Body of pancreas (tissue), 4 donors: ENCODE results near the gene TRIM47. TPM values are rescaled to one million over a fixed set of nuclear protein-coding genes. Genes with fewer than 3 reads are reported as not detected.

Experiments
- ATAC-seq: fragments of 150-250 bp; one replicate; pipeline ENCODE4 v1.9.1; 2016
- DNase-seq, 4 donors: peaks; one replicate each; pipeline ENCODE4 v3.0.0-alpha.2; 2019
- H3K27ac ChIP-seq, 4 donors: fragments of 200-600 bp; sonication (generic); 1 replicate in 3 of 4; 2 replicates in 1 of 4; pipeline versions ENCODE4 v1.5.1 to v1.6.1; 2016 to 2019; ENCODE audit warnings: mild to moderate bottlenecking in 1 of 4, mixed read lengths in 1 of 4, moderate library complexity in 1 of 4
- H3K27me3 ChIP-seq, 2 donors: fragments of 200-600 bp; sonication (generic); one replicate each; pipeline ENCODE4 v1.6.0; 2016; ENCODE audit warnings: mild to moderate bottlenecking in 1 of 2
- H3K36me3 ChIP-seq, 2 donors: fragments of 200-600 bp; sonication (generic); replicated peaks in 1 of 2; 2 replicates each; pipeline ENCODE4 v1.5.1; 2016; ENCODE audit warnings: low read depth in 2 of 2; ENCODE audit not compliant: insufficient read depth in 1 of 2
- H3K4me1 ChIP-seq: fragments of 200-600 bp; sonication (generic); one replicate; pipeline ENCODE4 v1.6.0; 2016
- H3K4me3 ChIP-seq, 2 donors: fragments of 200-600 bp; sonication (generic); 1 replicate in 1 of 2; 2 replicates in 1 of 2; pipeline ENCODE4 v1.5.1; 2016 to 2019
- H3K9me3 ChIP-seq, 3 donors: fragments of 200-600 bp; sonication (generic); 1 replicate in 2 of 3; 2 replicates in 1 of 3; pipeline ENCODE4 v1.5.1; 2016
- POLR2A ChIP-seq, 3 donors: fragments of 450-650 bp; IDR thresholded peaks; one replicate each; pipeline ENCODE4 v1.6.1; 2016; ENCODE audit warnings: antibody characterized with exemption in 3 of 3, mild to moderate bottlenecking in 2 of 3
- WGBS, 2 donors: methylation state at CpG; one replicate each; pipeline ENCODE4 v1.1.5; 2017; 5-methylcytosine and 5-hydroxymethylcytosine counted together
- intact Hi-C: fragments of 100-400 bp; cut with DNase I; formaldehyde crosslinking; loops from one replicate; pipeline ENCODE4 v1.15.1; 2023
- total RNA-seq, 2 donors: library from RNA; depleted of rRNA; stranded (reverse); fragments of >200 nt; gene quantifications; one replicate each; pipeline ENCODE4 v1.1.0, GENCODE V29; 2016
- TF ChIP-seq, protein P1 (sequence below), 7 experiments: fragments of 450-650 bp in 4 of 7; fragments of 200-600 bp in 3 of 7; sonication (generic) in 3 of 7; IDR thresholded peaks; one replicate each; pipeline ENCODE4 v1.5.1; 2016 to 2019; ENCODE audit warnings: antibody characterized with exemption in 7 of 7

TRIM47 gene
- total RNA-seq, 2 donors from 2014 or later: 39.6 to 41.8 TPM

GRCh38 chr17:75856062-75856756, 22.2 kb downstream of the TRIM47 start:
- peak; percentile 9 for ATAC-seq
- H3K36me3 ChIP-seq: peaks cover 0 to 3% of the 10 kb centered on the region in 2 donors
- intact Hi-C loops: no loop called here
- WGBS, 2 donors: 2 to 4% methylated on average over 13 to 24 of the region's 24 CpGs
- peak overlapping the region; percentile 95 to 99 (median 97) for H3K27ac ChIP-seq
- H3K4me3 ChIP-seq: peak overlapping the region; percentile 57 to 98
- H3K4me1 ChIP-seq: peaks cover 28% of the 10 kb centered on the region
- DNase-seq: peak in 3 of 4 donors; percentile 35 to 54 (median 49)
- no peak for TF ChIP-seq POLR2A (IDR thresholded peaks at IDR 0.05)
- TF ChIP-seq, protein P1, sequence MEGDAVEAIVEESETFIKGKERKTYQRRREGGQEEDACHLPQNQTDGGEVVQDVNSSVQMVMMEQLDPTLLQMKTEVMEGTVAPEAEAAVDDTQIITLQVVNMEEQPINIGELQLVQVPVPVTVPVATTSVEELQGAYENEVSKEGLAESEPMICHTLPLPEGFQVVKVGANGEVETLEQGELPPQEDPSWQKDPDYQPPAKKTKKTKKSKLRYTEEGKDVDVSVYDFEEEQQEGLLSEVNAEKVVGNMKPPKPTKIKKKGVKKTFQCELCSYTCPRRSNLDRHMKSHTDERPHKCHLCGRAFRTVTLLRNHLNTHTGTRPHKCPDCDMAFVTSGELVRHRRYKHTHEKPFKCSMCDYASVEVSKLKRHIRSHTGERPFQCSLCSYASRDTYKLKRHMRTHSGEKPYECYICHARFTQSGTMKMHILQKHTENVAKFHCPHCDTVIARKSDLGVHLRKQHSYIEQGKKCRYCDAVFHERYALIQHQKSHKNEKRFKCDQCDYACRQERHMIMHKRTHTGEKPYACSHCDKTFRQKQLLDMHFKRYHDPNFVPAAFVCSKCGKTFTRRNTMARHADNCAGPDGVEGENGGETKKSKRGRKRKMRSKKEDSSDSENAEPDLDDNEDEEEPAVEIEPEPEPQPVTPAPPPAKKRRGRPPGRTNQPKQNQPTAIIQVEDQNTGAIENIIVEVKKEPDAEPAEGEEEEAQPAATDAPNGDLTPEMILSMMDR (IDR thresholded peaks at IDR 0.05): peak in 2 of 7 experiments; percentile 9
- no peaks in the 10 kb centered on the region for H3K9me3 ChIP-seq
- H3K27me3 ChIP-seq: no peaks in the 10 kb centered on the region

DNA sequence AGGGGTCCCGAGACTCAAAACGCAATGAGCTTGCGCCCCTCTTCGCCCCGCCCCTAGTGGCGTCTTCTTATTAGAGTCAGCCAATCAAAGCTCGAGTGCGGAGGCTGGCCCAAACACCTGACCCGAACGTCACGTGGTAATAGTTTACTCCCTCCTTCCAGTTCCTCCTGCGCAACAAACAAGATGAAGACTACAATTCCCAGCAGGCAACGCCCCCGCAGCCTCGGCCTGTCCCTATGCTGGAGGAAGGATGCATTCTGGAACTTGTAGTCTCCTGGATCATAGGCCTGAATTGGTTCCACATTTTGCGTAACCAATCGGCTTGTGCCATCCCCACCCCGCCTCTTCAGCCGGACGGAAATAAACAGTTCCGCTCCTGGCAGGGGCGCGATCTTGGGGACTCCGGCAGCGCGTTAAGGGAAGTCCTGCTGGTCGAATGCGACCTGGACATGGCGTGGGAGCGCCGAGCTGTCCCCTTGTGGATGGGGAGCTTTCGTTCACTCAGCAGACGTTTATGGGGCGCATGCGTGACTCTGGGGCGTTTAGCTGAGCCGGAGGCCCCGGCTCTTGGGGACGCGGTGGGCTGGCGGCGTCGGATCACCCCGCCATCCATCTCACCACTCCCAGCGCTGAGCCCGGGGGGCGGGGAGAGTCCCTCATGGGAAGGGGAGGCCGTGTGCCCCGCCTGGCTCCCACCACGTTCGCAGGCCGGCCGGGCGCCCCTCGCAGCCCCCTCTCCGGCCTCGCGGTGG, 22.9 kb downstream of the TRIM47 start, which contains the start of gene WBP2:
Gene WBP2 (minus strand): TSS at position 26 of the 752 bp plus-strand sequence. CDS start 38 bp downstream, outside the sequence.
- peak within 1 kb of the TSS; percentile 95 to 99 (median 97) for H3K27ac ChIP-seq
- no peaks in the 10 kb centered on the region for H3K9me3 ChIP-seq
- WGBS, 2 donors: 0 to 2% methylated on average over 14 to 58 of the region's 58 CpGs
- H3K4me1 ChIP-seq: peaks cover 35% of the 10 kb centered on the region
- H3K27me3 ChIP-seq: no peaks in the 10 kb centered on the region
- DNase-seq (peak; percentile 97 to 100 (median 99)), ATAC-seq (peak; percentile 94)
- peaks cover 0 to 10% of the 10 kb centered on the region in 2 donors for H3K36me3 ChIP-seq
- intact Hi-C loops: no loop called here
- H3K4me3 ChIP-seq: peak within 1 kb of the TSS; percentile 57 to 98
- TF ChIP-seq, protein P1 (IDR thresholded peaks at IDR 0.05): peak in 5 of 7 experiments; percentile 3 to 50 (median 29)
- peak; percentile 95 to 99 (median 99) for TF ChIP-seq POLR2A (IDR thresholded peaks at IDR 0.05)

DNA sequence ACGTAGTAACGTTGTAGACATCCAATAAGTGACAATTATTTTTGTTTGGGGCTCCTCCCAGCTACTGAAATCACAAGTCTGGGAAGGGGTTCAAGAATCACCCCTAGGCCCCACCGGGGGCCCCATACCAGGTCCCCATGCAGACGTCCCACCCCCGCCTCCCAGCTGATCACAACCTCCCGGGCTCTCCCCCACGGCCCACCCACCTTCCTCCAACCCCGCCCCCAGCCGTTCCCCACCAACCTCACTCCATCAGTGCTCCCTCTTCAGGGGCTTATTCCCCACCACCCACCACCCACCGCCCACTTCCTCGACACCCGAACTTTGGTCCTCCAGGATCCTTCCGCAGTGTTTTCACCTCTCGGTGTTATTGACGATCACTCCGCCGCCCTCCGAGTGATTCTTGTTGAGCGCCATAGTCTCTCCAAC, 23.5 kb downstream of the TRIM47 start:
- intact Hi-C loops: no loop called here

DNA sequence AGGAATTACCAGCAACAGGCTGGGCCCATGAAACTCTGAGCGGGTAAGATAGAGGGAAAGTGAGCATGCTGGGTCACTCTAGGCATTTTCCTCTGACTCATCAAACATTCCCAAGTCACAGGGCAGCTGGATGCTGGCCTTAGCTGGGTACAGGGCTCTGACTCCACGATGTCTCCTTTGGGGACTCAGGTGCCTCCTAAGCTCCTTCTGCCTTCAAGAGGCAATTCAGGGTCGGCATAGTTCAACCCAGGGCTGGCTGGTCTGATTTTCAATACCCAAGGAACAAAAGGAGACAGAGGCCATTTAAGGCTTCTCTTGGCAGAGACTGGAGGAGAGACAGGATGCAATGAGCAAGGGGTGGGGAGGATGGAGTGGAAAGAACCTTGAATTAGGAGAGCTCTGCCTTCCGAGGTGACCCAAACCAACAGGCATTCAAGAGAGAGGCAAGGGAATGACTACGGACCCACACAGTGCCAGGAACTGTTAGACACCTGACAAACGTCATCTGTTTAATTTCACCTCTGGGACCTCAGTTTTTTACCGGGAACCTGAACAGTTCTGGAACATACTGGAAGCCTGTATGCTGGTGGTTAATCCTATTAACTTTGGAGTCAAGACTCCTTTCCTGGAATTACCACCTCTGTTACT, 24.2 kb downstream of the TRIM47 start:
- Histone ChIP-seq H3K9me3 (no peaks in the 10 kb centered on the region), H3K27me3 (no peaks in the 10 kb centered on the region), H3K4me3 (peak overlapping the region; percentile 50 to 55), H3K4me1 (peaks cover 44% of the 10 kb centered on the region), H3K27ac (peak overlapping the region; percentile 89 to 98 (median 96)), H3K36me3 (peaks cover 0 to 17% of the 10 kb centered on the region in 2 donors)
- TF ChIP-seq, protein P1 (IDR thresholded peaks at IDR 0.05): no peak
- peak; percentile 32 to 75 (median 73) for TF ChIP-seq POLR2A (IDR thresholded peaks at IDR 0.05)
- peak; percentile 13 for ATAC-seq
- intact Hi-C loops: no loop called here
- DNase-seq: peak; percentile 50 to 69 (median 66)
- 6 to 19% methylated on average over 7 of the region's 7 CpGs for WGBS, 2 donors

More for the DNA sequence above, 23.5 kb downstream of the TRIM47 start:
- peak overlapping the region; percentile 50 to 55 for H3K4me3 ChIP-seq
- no peak for TF ChIP-seq POLR2A (IDR thresholded peaks at IDR 0.05)
- TF ChIP-seq, protein P1 (IDR thresholded peaks at IDR 0.05): peak in 1 of 7 experiments; percentile 27
- H3K36me3 ChIP-seq: peaks cover 0 to 12% of the 10 kb centered on the region in 2 donors
- WGBS, 2 donors: 0 to 2% methylated on average over 13 to 19 of the region's 19 CpGs
- ATAC-seq (peak; percentile 3), DNase-seq (no peak)
- H3K27ac ChIP-seq: peak overlapping the region; percentile 89 to 98 (median 96)
- H3K9me3 ChIP-seq: no peaks in the 10 kb centered on the region
- no peaks in the 10 kb centered on the region for H3K27me3 ChIP-seq
- peaks cover 37% of the 10 kb centered on the region for H3K4me1 ChIP-seq
